ENCODE data around the gene CDCP2. TPM values are rescaled to one million over a fixed set of nuclear protein-coding genes. Genes with fewer than 3 reads are reported as not detected.
A peak's percentile ranks its signal among the peaks of the same experiment; 100 is the strongest.

Gene CDCP2
- total RNA-seq (not detected), polyA plus RNA-seq (ENCODE audit: insufficient read depth in 1 of 8, insufficient read length in 8 of 8, low replicate concordance in 1 of 8) (under 1 TPM in 2 of 8 donors, not detected in 6; 0.13 to 0.16 TPM)
- long read RNA-seq, donor 1: 0 reads
- long read RNA-seq, donor 2: 0 reads
- long read RNA-seq, donor 3: 0 reads
- long read RNA-seq, donor 4: 0 reads
- long read RNA-seq, donor 5: 0 reads
- long read RNA-seq, donor 6: 0 reads
- long read RNA-seq, donor 7: 0 reads
- long read RNA-seq, donor 8: 0 reads
- long read RNA-seq, donor 9: 0 reads
- long read RNA-seq, donor 10: 0 reads
- long read RNA-seq, donor 11: 0 reads

GRCh38 chr1:54152696-54153095 lies at the start of gene CDCP2:
CDCP2 (minus strand) TSS chr1:54153000; CDS start chr1:54152922, 78 bp downstream.
- Histone ChIP-seq H3K9me3 (replicated peaks; ENCODE audit: control insufficient read depth, low read depth, low read length) (no peaks in the 10 kb centered on the region), H3K27me3 (ENCODE audit: control insufficient read depth, insufficient read depth, low read length) (peaks cover 3% of the 10 kb centered on the region), H3K27ac (ENCODE audit: low read length) (peak within 1 kb of the TSS; percentile 9), H3K36me3 (ENCODE audit: control insufficient read depth, insufficient read depth, low read length) (no peaks in the 10 kb centered on the region), H3K4me1 (ENCODE audit: control insufficient read depth, insufficient read depth, low read length) (peaks cover 8% of the 10 kb centered on the region), H3K4me3 (ENCODE audit: low read length) (no peak within 1 kb of the TSS)
- no peak for DNase-seq
- WGBS (ENCODE audit: insufficient coverage): 100% methylated on average over 1 of the region's 5 CpGs

DNA sequence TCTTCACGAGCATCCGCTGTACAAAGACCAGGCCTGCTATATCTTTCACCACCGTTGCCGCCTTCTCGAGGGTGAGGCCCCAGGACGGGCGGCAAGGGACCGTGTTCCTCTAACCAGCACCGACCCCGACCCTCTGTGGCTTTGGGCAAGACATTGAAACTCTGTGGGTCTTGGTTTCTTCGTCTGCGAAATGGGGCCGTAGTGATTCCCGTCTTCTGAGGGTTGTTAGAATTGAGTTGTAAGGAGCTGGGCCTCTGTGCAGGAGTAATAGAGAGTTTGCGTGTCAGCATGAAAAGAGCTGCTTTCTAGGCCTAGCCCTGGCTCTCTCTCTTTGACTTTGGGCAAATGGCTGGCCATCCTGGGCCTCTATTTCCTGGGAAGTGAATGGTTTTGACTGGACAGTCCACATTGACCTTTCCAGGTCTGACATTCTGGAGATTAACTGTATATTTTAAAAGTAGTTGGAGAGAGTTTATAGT lies 47.8 kb upstream of the CDCP2 start:
- Histone ChIP-seq H3K4me3 (ENCODE audit: low read length) (peak overlapping the region; percentile 100), H3K27ac (ENCODE audit: low read length) (peak overlapping the region; percentile 65), H3K9me3 (replicated peaks; ENCODE audit: control insufficient read depth, low read depth, low read length) (no peaks in the 10 kb centered on the region), H3K27me3 (ENCODE audit: control insufficient read depth, insufficient read depth, low read length) (no peaks in the 10 kb centered on the region), H3K36me3 (ENCODE audit: control insufficient read depth, insufficient read depth, low read length) (peaks cover 16% of the 10 kb centered on the region), H3K4me1 (ENCODE audit: control insufficient read depth, insufficient read depth, low read length) (peaks cover 18% of the 10 kb centered on the region)
- DNase-seq: peak; percentile 7
- WGBS (ENCODE audit: insufficient coverage): 2% methylated on average over 9 of the region's 15 CpGs

DNA sequence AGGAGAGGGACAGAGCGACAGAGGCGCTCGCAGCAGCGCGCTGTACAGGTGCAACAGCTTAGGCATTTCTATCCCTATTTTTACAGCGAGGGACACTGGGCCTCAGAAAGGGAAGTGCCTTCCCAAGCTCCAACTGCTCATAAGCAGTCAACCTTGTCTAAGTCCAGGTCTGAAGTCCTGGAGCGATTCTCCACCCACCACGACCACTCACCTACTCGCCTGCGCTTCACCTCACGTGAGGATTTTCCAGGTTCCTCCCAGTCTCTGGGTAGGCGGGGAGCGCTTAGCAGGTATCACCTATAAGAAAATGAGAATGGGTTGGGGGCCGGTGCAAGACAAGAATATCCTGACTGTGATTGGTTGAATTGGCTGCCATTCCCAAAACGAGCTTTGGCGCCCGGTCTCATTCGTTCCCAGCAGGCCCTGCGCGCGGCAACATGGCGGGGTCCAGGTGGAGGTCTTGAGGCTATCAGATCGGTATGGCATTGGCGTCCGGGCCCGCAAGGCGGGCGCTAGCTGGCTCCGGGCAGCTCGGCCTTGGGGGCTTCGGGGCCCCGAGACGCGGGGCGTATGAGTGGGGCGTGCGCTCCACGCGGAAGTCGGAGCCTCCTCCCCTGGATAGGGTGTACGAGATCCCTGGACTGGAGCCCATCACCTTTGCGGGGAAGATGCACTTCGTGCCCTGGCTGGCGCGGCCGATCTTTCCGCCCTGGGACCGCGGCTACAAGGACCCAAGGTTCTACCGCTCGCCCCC lies 47.1 kb upstream of the CDCP2 start, which contains the start of the genes CYB5RL and MRPL37:
CYB5RL (minus strand) TSS at position 266 of the 754 bp plus-strand sequence. CDS start 4,414 bp downstream, outside the sequence.
MRPL37 (plus strand) TSS at position 403 of the 754 bp plus-strand sequence; CDS start at position 480, 77 bp downstream.
- peak within 1 kb of the TSS; percentile 65 for H3K27ac ChIP-seq (ENCODE audit: low read length)
- under 1% methylated on average over 44 of the region's 51 CpGs for WGBS (ENCODE audit: insufficient coverage)
- H3K4me3 ChIP-seq (ENCODE audit: low read length): peak within 1 kb of the TSS; percentile 100
- no peaks in the 10 kb centered on the region for H3K27me3 ChIP-seq (ENCODE audit: control insufficient read depth, insufficient read depth, low read length)
- H3K4me1 ChIP-seq (ENCODE audit: control insufficient read depth, insufficient read depth, low read length): peaks cover 18% of the 10 kb centered on the region
- DNase-seq: peak; percentile 99
- no peaks in the 10 kb centered on the region for H3K9me3 ChIP-seq (replicated peaks; ENCODE audit: control insufficient read depth, low read depth, low read length)
- H3K36me3 ChIP-seq (ENCODE audit: control insufficient read depth, insufficient read depth, low read length): peaks cover 16% of the 10 kb centered on the region

DNA sequence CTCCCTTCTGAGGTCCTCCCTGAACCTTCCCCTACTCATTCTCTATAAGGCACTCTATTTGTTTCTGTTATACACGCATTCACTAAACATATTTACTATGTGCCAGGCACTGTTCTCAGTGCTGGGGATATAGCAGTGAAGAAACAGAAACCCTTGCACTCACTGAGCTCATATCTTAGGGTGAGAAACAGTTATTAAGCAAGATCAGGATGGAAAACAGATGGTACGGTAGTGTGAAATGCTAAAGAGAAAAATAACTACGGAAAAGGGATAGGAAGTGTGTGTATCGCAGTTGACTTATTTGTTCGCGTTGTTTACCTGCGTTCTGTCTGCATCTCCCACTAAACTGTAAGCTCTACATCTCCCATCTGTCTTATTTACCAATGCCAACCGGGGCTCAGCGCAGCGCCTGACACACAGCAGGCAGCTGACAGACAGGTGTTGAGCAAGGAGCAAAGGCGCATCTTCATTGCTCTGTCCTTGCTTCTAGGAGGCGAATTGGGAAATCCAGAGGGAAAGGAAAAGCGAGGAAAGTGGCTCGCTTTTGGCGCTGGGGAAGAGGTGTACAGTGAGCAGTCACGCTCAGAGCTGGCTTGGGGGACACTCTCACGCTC lies 46.5 kb upstream of the CDCP2 start:
- H3K27ac ChIP-seq (ENCODE audit: low read length): peak overlapping the region; percentile 59
- WGBS (ENCODE audit: insufficient coverage): 2% methylated on average over 10 of the region's 17 CpGs
- no peak for DNase-seq

GRCh38 chr1:54193453-54193852 lies 40.7 kb upstream of the CDCP2 start:
- no peaks in the 10 kb centered on the region for H3K4me1 ChIP-seq (ENCODE audit: control insufficient read depth, insufficient read depth, low read length)
- no peak overlapping the region for H3K4me3 ChIP-seq (ENCODE audit: low read length)
- peaks cover 35% of the 10 kb centered on the region for H3K36me3 ChIP-seq (ENCODE audit: control insufficient read depth, insufficient read depth, low read length)
- H3K9me3 ChIP-seq (replicated peaks; ENCODE audit: control insufficient read depth, low read depth, low read length): no peaks in the 10 kb centered on the region
- no peak overlapping the region for H3K27ac ChIP-seq (ENCODE audit: low read length)
- no peaks in the 10 kb centered on the region for H3K27me3 ChIP-seq (ENCODE audit: control insufficient read depth, insufficient read depth, low read length)
- DNase-seq: no peak
- 100% methylated on average over 2 of the region's 5 CpGs for WGBS (ENCODE audit: insufficient coverage)

More for the DNA sequence above, 46.5 kb upstream of the CDCP2 start:
- no peaks in the 10 kb centered on the region for H3K9me3 ChIP-seq (replicated peaks; ENCODE audit: control insufficient read depth, low read depth, low read length)
- peaks cover 13% of the 10 kb centered on the region for H3K36me3 ChIP-seq (ENCODE audit: control insufficient read depth, insufficient read depth, low read length)
- peaks cover 18% of the 10 kb centered on the region for H3K4me1 ChIP-seq (ENCODE audit: control insufficient read depth, insufficient read depth, low read length)
- peak overlapping the region; percentile 100 for H3K4me3 ChIP-seq (ENCODE audit: low read length)
- H3K27me3 ChIP-seq (ENCODE audit: control insufficient read depth, insufficient read depth, low read length): no peaks in the 10 kb centered on the region

DNA sequence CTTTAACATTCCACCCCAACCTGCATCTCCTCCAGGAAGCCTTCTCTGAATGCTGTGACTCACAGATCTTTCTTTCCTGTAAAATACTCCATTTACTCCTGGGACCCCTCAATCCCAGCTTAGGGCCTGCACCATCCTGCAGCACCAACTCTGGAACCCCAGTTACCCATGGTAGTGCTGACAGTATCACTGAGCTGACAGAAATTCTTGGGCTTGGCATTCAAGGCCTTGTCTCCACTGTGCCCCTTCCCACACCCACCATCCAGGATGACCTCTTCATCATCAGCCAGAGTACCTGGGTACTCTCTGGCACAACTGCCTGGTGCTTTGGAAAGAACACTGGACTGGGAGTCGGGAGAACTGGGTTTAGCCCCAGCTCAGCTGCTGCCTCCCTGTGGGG lies 38.7 kb upstream of the CDCP2 start:
- Histone ChIP-seq H3K27ac (ENCODE audit: low read length) (no peak overlapping the region), H3K27me3 (ENCODE audit: control insufficient read depth, insufficient read depth, low read length) (no peaks in the 10 kb centered on the region), H3K4me3 (ENCODE audit: low read length) (no peak overlapping the region), H3K4me1 (ENCODE audit: control insufficient read depth, insufficient read depth, low read length) (no peaks in the 10 kb centered on the region), H3K36me3 (ENCODE audit: control insufficient read depth, insufficient read depth, low read length) (peaks cover 39% of the 10 kb centered on the region), H3K9me3 (replicated peaks; ENCODE audit: control insufficient read depth, low read depth, low read length) (no peaks in the 10 kb centered on the region)
- DNase-seq: no peak
- 100% methylated on average over 1 of the region's 1 CpG for WGBS (ENCODE audit: insufficient coverage)

- DNase-seq: no peak
- no peak overlapping the region for H3K27ac ChIP-seq (ENCODE audit: low read length)
- no peak overlapping the region for H3K4me3 ChIP-seq (ENCODE audit: low read length)
- H3K4me1 ChIP-seq (ENCODE audit: control insufficient read depth, insufficient read depth, low read length): no peaks in the 10 kb centered on the region
- H3K9me3 ChIP-seq (replicated peaks; ENCODE audit: control insufficient read depth, low read depth, low read length): no peaks in the 10 kb centered on the region
- H3K27me3 ChIP-seq (ENCODE audit: control insufficient read depth, insufficient read depth, low read length): no peaks in the 10 kb centered on the region
- H3K36me3 ChIP-seq (ENCODE audit: control insufficient read depth, insufficient read depth, low read length): peaks cover 36% of the 10 kb centered on the region
- WGBS (ENCODE audit: insufficient coverage): 91% methylated on average over 8 of the region's 9 CpGs
These were observed 37.7 kb upstream of the CDCP2 start for GRCh38 chr1:54190526-54190925.

DNA sequence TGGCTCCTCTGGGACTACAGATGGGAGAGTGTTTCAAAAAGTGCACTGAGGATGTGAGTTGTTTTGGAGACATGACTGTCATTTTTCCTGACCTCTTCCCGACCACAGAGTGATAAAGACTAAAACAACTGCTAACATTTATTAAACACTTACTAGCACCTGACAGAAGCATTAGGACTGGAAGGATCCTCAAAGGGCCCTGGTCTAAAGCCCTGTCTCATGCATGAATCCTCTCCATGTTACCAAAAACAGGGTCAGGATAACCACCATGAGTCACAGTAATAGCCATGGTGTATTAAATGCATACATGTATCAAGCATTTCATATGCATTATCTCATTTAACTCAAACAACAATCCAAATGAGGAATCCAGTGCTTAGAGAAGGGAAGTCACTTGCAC lies 35.5 kb upstream of the CDCP2 start:
- no peaks in the 10 kb centered on the region for H3K27me3 ChIP-seq (ENCODE audit: control insufficient read depth, insufficient read depth, low read length)
- no peak overlapping the region for H3K4me3 ChIP-seq (ENCODE audit: low read length)
- peaks cover 26% of the 10 kb centered on the region for H3K36me3 ChIP-seq (ENCODE audit: control insufficient read depth, insufficient read depth, low read length)
- no peak for DNase-seq
- no peaks in the 10 kb centered on the region for H3K9me3 ChIP-seq (replicated peaks; ENCODE audit: control insufficient read depth, low read depth, low read length)
- no peak overlapping the region for H3K27ac ChIP-seq (ENCODE audit: low read length)
- whole genome bisulfite sequencing (ENCODE audit: insufficient coverage): no CpG with 5 or more reads among the region's 1 CpG
- no peaks in the 10 kb centered on the region for H3K4me1 ChIP-seq (ENCODE audit: control insufficient read depth, insufficient read depth, low read length)

GRCh38 chr1:54186056-54186455 lies 33.3 kb upstream of the CDCP2 start:
- H3K27ac ChIP-seq (ENCODE audit: low read length): no peak overlapping the region
- no peaks in the 10 kb centered on the region for H3K27me3 ChIP-seq (ENCODE audit: control insufficient read depth, insufficient read depth, low read length)
- H3K4me1 ChIP-seq (ENCODE audit: control insufficient read depth, insufficient read depth, low read length): no peaks in the 10 kb centered on the region
- no peak overlapping the region for H3K4me3 ChIP-seq (ENCODE audit: low read length)
- no CpG with 5 or more reads among the region's 3 CpGs for WGBS (ENCODE audit: insufficient coverage)
- no peaks in the 10 kb centered on the region for H3K9me3 ChIP-seq (replicated peaks; ENCODE audit: control insufficient read depth, low read depth, low read length)
- no peak for DNase-seq
- peaks cover 20% of the 10 kb centered on the region for H3K36me3 ChIP-seq (ENCODE audit: control insufficient read depth, insufficient read depth, low read length)
